Stomach (tissue), 9 donors: ENCODE data around the gene NECTIN3. TPM values are rescaled to one million over a fixed set of nuclear protein-coding genes. Genes with fewer than 3 reads are reported as not detected.

Source experiments
- DNase-seq, 2 donors: peaks; one replicate each; pipeline versions ENCODE4 v3.0.0 to v3.0.0-alpha.2; 2013 to 2019
- H3K27ac ChIP-seq, 5 donors: fragments of 200-600 bp in 4 of 5; sonication (generic) in 4 of 5; one replicate each; pipeline ENCODE4 v1.5.1; 2013 to 2019; ENCODE audit warnings: mild to moderate bottlenecking in 1 of 5, moderate library complexity in 1 of 5
- H3K27me3 ChIP-seq, 3 donors: fragments of 200-600 bp; sonication (generic); one replicate each; pipeline ENCODE4 v1.5.1; 2017 to 2019; ENCODE audit warnings: mixed run types in 1 of 3
- H3K36me3 ChIP-seq, 4 donors: fragments of 200-600 bp; sonication (generic); 1 replicate in 3 of 4; 2 replicates in 1 of 4; pipeline ENCODE4 v1.5.1; 2016 to 2019
- H3K4me1 ChIP-seq, 4 donors: fragments of 200-600 bp; sonication (generic); one replicate each; pipeline ENCODE4 v1.5.1; 2016 to 2019
- H3K4me3 ChIP-seq, 4 donors: fragments of 200-600 bp; sonication (generic) in 3 of 4; one replicate each; pipeline ENCODE4 v1.5.1; 2016 to 2019; ENCODE audit warnings: mild to moderate bottlenecking in 1 of 4
- H3K9me3 ChIP-seq, 4 donors: fragments of 200-600 bp; sonication (generic); one replicate each; pipeline ENCODE4 v1.5.1; 2016 to 2019
- CTCF ChIP-seq, 7 experiments: fragments of 450-650 bp in 4 of 7; fragments of 200-600 bp in 3 of 7; sonication (generic) in 3 of 7; IDR thresholded peaks; one replicate each; pipeline ENCODE4 v1.5.1; 2016 to 2019; ENCODE audit warnings: antibody characterized with exemption in 7 of 7, control low read depth in 2 of 7, mild to moderate bottlenecking in 1 of 7
- EP300 ChIP-seq: sonication (generic); formaldehyde crosslinking; IDR thresholded peaks from one replicate; pipeline ENCODE4 v1.6.1; 2017; ENCODE audit warnings: antibody characterized with exemption
- POLR2A ChIP-seq, 4 donors: fragments of 450-650 bp; IDR thresholded peaks; one replicate each; pipeline ENCODE4 v1.6.1; 2016; ENCODE audit warnings: antibody characterized with exemption in 4 of 4, control low read depth in 2 of 4, mild to moderate bottlenecking in 1 of 4, moderate library complexity in 1 of 4
- POLR2AphosphoS5 ChIP-seq, 3 donors: sonication (generic); formaldehyde crosslinking; IDR thresholded peaks; one replicate each; pipeline ENCODE4 v1.6.1; 2016; ENCODE audit warnings: antibody characterized with exemption in 3 of 3
- whole genome bisulfite sequencing, 5 donors: extraction: QIAGEN DNeasy Blood & Tissue Kit in 3 of 5; methylation state at CpG; one replicate each; pipeline versions ENCODE4 v1.1.5 to v1.1.7; 2013 to 2018; 5-methylcytosine and 5-hydroxymethylcytosine counted together
- intact Hi-C: fragments of 100-400 bp; cut with DNase I; formaldehyde crosslinking; loops from one replicate; pipeline ENCODE4 v1.15.1; 2023; ENCODE audit warnings: low total_unique reads
- polyA plus RNA-seq, 3 donors: library from polyadenylated mRNA; stranded (reverse); fragments of 200-250 nt; gene quantifications; one replicate each; pipeline ENCODE4 v1.2.3, GENCODE V29; 2013
- total RNA-seq, 5 donors: library from RNA; depleted of rRNA; stranded (reverse); fragments of >200 nt; gene quantifications; one replicate each; pipeline versions ENCODE4 v1.1.0 to v1.2.3, GENCODE V29; 2014 to 2016
- donor health status: healthy with polysubstance abuse.
- donor health status: Bipolar disorder and iron deficiency.
- donor health status: healthy.

The NECTIN3 gene
- total and polyA plus RNA-seq, 8 donors = 2.7 to 92.3 (median 12.6) TPM

GRCh38 chr3:111134302-111134701 lies 62.7 kb downstream of the NECTIN3 start:
- Histone ChIP-seq H3K4me1 (peaks cover 0 to 10% (median 0%) of the 10 kb centered on the region in 4 donors), H3K9me3 (no peaks in the 10 kb centered on the region), H3K36me3 (peaks cover 0 to 6% (median 0%) of the 10 kb centered on the region in 4 donors), H3K27ac (no peak overlapping the region), H3K4me3 (no peak overlapping the region), H3K27me3 (no peaks in the 10 kb centered on the region)
- no peak for DNase-seq
- TF ChIP-seq CTCF (IDR thresholded peaks at IDR 0.05) (no peak), EP300 (no peak), POLR2A (IDR thresholded peaks at IDR 0.05) (no peak), POLR2AphosphoS5 (IDR thresholded peaks at IDR 0.05) (no peak)
- intact Hi-C loops = no loop called here

- Histone ChIP-seq H3K4me3 (no peak overlapping the region), H3K9me3 (no peaks in the 10 kb centered on the region), H3K27me3 (no peaks in the 10 kb centered on the region), H3K27ac (no peak overlapping the region), H3K36me3 (peaks cover 0 to 24% (median 19%) of the 10 kb centered on the region in 4 donors), H3K4me1 (peaks cover 0 to 6% (median 0%) of the 10 kb centered on the region in 4 donors)
- intact Hi-C loops = no loop called here
- no peak for TF ChIP-seq POLR2A (IDR thresholded peaks at IDR 0.05)
- no peak for TF ChIP-seq EP300
- no peak for TF ChIP-seq POLR2AphosphoS5 (IDR thresholded peaks at IDR 0.05)
- TF ChIP-seq CTCF (IDR thresholded peaks at IDR 0.05) = no peak
- DNase-seq = peak in 1 of 2 donors; percentile 63
Observed at GRCh38 chr3:111151438-111151837, 79.8 kb downstream of the NECTIN3 start.

- TF ChIP-seq EP300 (no peak), CTCF (IDR thresholded peaks at IDR 0.05) (no peak), POLR2AphosphoS5 (IDR thresholded peaks at IDR 0.05) (no peak), POLR2A (IDR thresholded peaks at IDR 0.05) (no peak)
- Histone ChIP-seq H3K4me3 (no peak overlapping the region), H3K9me3 (no peaks in the 10 kb centered on the region), H3K4me1 (peaks cover 0 to 6% (median 0%) of the 10 kb centered on the region in 4 donors), H3K27ac (no peak overlapping the region), H3K36me3 (peaks cover 0 to 27% (median 17%) of the 10 kb centered on the region in 4 donors), H3K27me3 (no peaks in the 10 kb centered on the region)
- intact Hi-C loops = no loop called here
- no peak for DNase-seq
- WGBS, 5 donors = 19 to 52% (median 38%) methylated on average over 1 of the region's 1 CpG
Observed at GRCh38 chr3:111152496-111152895, 80.9 kb downstream of the NECTIN3 start.

GRCh38 chr3:111156517-111156916 lies 84.9 kb downstream of the NECTIN3 start:
- Histone ChIP-seq H3K27me3 (no peaks in the 10 kb centered on the region), H3K4me3 (no peak overlapping the region), H3K27ac (no peak overlapping the region), H3K36me3 (peaks cover 0 to 34% (median 19%) of the 10 kb centered on the region in 4 donors), H3K4me1 (peaks cover 0 to 4% (median 0%) of the 10 kb centered on the region in 4 donors), H3K9me3 (no peaks in the 10 kb centered on the region)
- DNase-seq = no peak
- intact Hi-C loops = no loop called here
- WGBS, 5 donors = 94 to 98% (median 95%) methylated on average over 2 of the region's 2 CpGs
- no peak for TF ChIP-seq POLR2AphosphoS5 (IDR thresholded peaks at IDR 0.05)
- TF ChIP-seq POLR2A (IDR thresholded peaks at IDR 0.05) = no peak
- TF ChIP-seq EP300 = no peak
- no peak for TF ChIP-seq CTCF (IDR thresholded peaks at IDR 0.05)
